Activated CD8-positive, alpha-beta T cell treated with anti-CD3 and anti-CD28 coated beads for 36 hours (primary cell): ENCODE measurements around the gene ZNF865. TPM values are rescaled to one million over a fixed set of nuclear protein-coding genes. Genes with fewer than 3 reads are reported as not detected.

ENCODE experiments used
- ATAC-seq: fragments of 200-7000 bp; cut with Tn5 transposase; one replicate; pipeline ENCODE4 v1.10.0; 2021; ENCODE audit warnings: mild to moderate bottlenecking, moderate library complexity
- CTCF ChIA-PET: fragments of 350-600 bp; sonication (Branson Sonifier 250); formaldehyde crosslinking; loops from one replicate; lab custom pipeline; 2021; ENCODE audit warnings: antibody characterized with exemption; lab: Charles Lee
- POLR2A ChIA-PET: fragments of 350-600 bp; sonication (Branson Sonifier 250); formaldehyde crosslinking; loops from one replicate; lab custom pipeline; 2021; ENCODE audit warnings: antibody characterized with exemption; lab: Charles Lee
- DNase-seq: peaks from one replicate; pipeline ENCODE4 v3.0.0-alpha.2; 2020
- H3K27ac Mint-ChIP-seq: one replicate; pipeline ENCODE4 v1.8.0; 2021; ENCODE audit warnings: mild to moderate bottlenecking, mixed read lengths
- H3K27me3 Mint-ChIP-seq: one replicate; pipeline ENCODE4 v1.8.0; 2021; ENCODE audit warnings: mixed read lengths
- H3K36me3 Mint-ChIP-seq: one replicate; pipeline ENCODE4 v1.8.0; 2021; ENCODE audit warnings: low read depth, mixed read lengths
- H3K4me1 Mint-ChIP-seq: one replicate; pipeline ENCODE4 v1.8.0; 2021; ENCODE audit warnings: low read depth, mixed read lengths
- H3K4me3 Mint-ChIP-seq: one replicate; pipeline ENCODE4 v1.8.0; 2021; ENCODE audit warnings: mild to moderate bottlenecking, moderate library complexity, mixed read lengths
- H3K9me3 Mint-ChIP-seq: one replicate; pipeline ENCODE4 v1.8.0; 2021; ENCODE audit warnings: mixed read lengths
- CTCF ChIP-seq: fragments of 200-600 bp; IDR thresholded peaks from one replicate; pipeline ENCODE4 v1.8.0; 2022; ENCODE audit warnings: antibody characterized with exemption, mild to moderate bottlenecking
- intact Hi-C: fragments of 100-400 bp; cut with micrococcal nuclease; formaldehyde crosslinking; loops from one replicate; pipeline ENCODE4 v1.10.0; 2022
- total RNA-seq, 2 experiments: library from RNA; stranded (reverse); gene quantifications; one replicate each; pipeline ENCODE4 v1.2.3, GENCODE V29; 2021

ZNF865 gene
- total RNA-seq, 2 experiments from 2014 or later, result 10.6 to 11.7 TPM

GRCh38 chr19:55636723-55637122 lies 31.3 kb downstream of the ZNF865 start:
- intact Hi-C loops, result no loop called here

DNA sequence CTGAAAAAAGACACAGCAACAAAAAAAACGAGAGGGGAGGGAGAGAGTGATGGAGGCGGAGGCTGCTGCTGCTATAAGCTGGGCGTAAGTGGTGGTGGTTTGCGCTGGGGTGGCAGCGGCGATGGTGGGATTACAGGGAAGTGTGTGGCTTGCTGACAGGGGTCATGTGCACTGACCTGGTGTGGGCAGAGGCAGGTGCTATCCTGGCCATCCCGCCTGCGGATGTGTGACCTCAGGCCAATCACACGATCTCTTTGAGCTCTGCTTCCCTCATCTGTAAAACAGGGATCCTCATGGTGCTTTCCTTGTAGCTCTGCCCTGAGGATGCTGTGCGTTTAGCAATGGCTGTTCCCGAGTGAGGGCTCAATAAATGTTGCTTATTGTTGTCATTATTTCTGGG lies 32.1 kb downstream of the ZNF865 start:
- Mint-ChIP-seq H3K9me3 (peaks cover 4% of the 10 kb centered on the region), H3K27me3 (no peaks in the 10 kb centered on the region), H3K27ac (peak overlapping the region; percentile 78), H3K36me3 (peaks cover 45% of the 10 kb centered on the region), H3K4me3 (peak overlapping the region; percentile 99), H3K4me1 (peaks cover 47% of the 10 kb centered on the region)
- ChIA-PET POLR2A (interaction anchor here (0.7 to 1.4 kb wide), 5 partner anchors 9 to 556 kb away, joined by 3 to 4 read pairs (median 3); partner anchors contain the start of gene ZNF784), CTCF (interaction anchor here (0.8 to 6.2 kb wide), 5 partner anchors 10 to 33 kb away, joined by 3 to 45 read pairs (median 3); partner anchors contain the start of genes CCDC106 and U2AF2)
- no peak for DNase-seq
- intact Hi-C loops, result no loop called here
- ATAC-seq, result no peak
- TF ChIP-seq CTCF, result no peak

More at GRCh38 chr19:55636723-55637122, 31.3 kb downstream of the ZNF865 start:
- Mint-ChIP-seq H3K9me3 (peaks cover 4% of the 10 kb centered on the region), H3K27me3 (no peaks in the 10 kb centered on the region), H3K4me3 (peak overlapping the region; percentile 99), H3K4me1 (peaks cover 53% of the 10 kb centered on the region), H3K36me3 (peaks cover 45% of the 10 kb centered on the region), H3K27ac (peak overlapping the region; percentile 100)
- ATAC-seq, result no peak
- no peak for TF ChIP-seq CTCF
- ChIA-PET CTCF (interaction anchor here (1.0 to 6.2 kb wide), 4 partner anchors 10 to 31 kb away, joined by 4 to 45 read pairs (median 12); partner anchors contain the start of genes CCDC106, U2AF2 and ZNF865), POLR2A (interaction anchor here (0.7 to 1.2 kb wide), 6 partner anchors 7 to 555 kb away, joined by 3 read pairs; no protein-coding TSS in a partner anchor)
- no peak for DNase-seq

GRCh38 chr19:55638864-55639359 lies 33.5 kb downstream of the ZNF865 start:
- peak overlapping the region; percentile 95 for H3K27ac Mint-ChIP-seq
- H3K9me3 Mint-ChIP-seq, result peaks cover 4% of the 10 kb centered on the region
- ATAC-seq, result peak; percentile 7
- peaks cover 47% of the 10 kb centered on the region for H3K4me1 Mint-ChIP-seq
- no peaks in the 10 kb centered on the region for H3K27me3 Mint-ChIP-seq
- peaks cover 52% of the 10 kb centered on the region for H3K36me3 Mint-ChIP-seq
- ChIA-PET POLR2A (interaction anchor here (0.6 to 1.4 kb wide), 5 partner anchors 10 to 30 kb away, joined by 3 to 4 read pairs (median 3); partner anchors contain the start of gene ZNF784), CTCF (interaction anchor here (0.7 to 6.2 kb wide), 10 partner anchors 9 to 119 kb away, joined by 3 to 45 read pairs (median 4); partner anchors contain the start of genes CCDC106, U2AF2, ZNF784 and ZNF865)
- peak overlapping the region; percentile 80 for H3K4me3 Mint-ChIP-seq
- intact Hi-C loops, result no loop called here
- DNase-seq, result peak; percentile 83
- TF ChIP-seq CTCF, result peak; percentile 69

GRCh38 chr19:55640043-55640576 lies 34.7 kb downstream of the ZNF865 start:
- H3K36me3 Mint-ChIP-seq, result peaks cover 57% of the 10 kb centered on the region

More at GRCh38 chr19:55640043-55640576, 34.7 kb downstream of the ZNF865 start:
- intact Hi-C loops, result no loop called here
- DNase-seq, result peak; percentile 81
- ATAC-seq, result peak; percentile 13
- peak overlapping the region; percentile 80 for H3K4me3 Mint-ChIP-seq
- ChIA-PET CTCF (interaction anchor here (1.0 to 6.2 kb wide), 6 partner anchors 9 to 390 kb away, joined by 3 to 45 read pairs (median 5); partner anchors contain the start of genes U2AF2 and ZNF865), POLR2A (interaction anchor here (0.8 to 1.3 kb wide), 6 partner anchors 9 to 232 kb away, joined by 3 to 4 read pairs (median 4); partner anchors contain the start of gene UBE2S)
- H3K4me1 Mint-ChIP-seq, result peaks cover 55% of the 10 kb centered on the region
- H3K9me3 Mint-ChIP-seq, result peaks cover 4% of the 10 kb centered on the region
- H3K27me3 Mint-ChIP-seq, result no peaks in the 10 kb centered on the region
- H3K27ac Mint-ChIP-seq, result peak overlapping the region; percentile 95
- TF ChIP-seq CTCF, result no peak
